ENCODE results near the gene CTBP2.

The CTBP2 gene

DNA sequence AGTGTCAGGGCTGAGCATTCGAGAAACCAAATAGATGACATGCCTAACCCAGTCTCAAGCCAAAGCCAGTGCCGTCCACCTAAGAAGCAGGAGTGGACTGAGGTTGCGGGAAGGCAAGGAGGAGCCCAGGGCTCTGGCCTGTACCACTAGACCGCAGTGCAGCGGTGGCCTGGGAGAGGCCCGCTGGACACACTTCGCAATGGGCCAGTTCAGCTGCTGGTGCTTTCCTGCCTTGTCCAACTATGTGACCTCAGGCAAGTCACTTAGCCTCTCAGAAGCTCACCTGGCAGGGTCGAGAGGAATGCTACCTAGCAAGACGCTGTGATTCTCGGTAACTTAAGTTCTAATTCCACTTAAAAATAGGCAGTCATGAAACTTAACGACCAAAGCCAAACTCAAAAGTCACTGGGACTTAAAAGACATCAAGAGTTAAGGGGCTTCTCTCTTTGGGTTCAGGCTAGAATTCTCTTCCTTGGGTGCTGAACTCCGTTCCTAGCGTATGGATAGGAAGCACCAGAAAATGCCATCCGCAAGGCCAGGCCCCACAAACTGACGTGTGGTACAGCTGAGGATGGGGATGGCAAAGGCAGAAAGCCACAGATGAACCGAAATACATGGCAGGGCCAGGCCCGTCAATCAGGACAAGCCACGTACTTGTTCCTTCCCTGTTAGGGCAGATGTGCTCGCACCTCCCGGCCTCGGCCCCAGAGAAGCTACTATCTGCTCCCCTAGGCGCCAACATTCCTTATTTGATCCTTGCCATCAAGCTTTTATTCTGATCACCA is 34.2 kb downstream of the CTBP2 start:
- DNase-seq (ENCODE audit: low read depth in 2 of 2), result no peak

GRCh38 chr10:125124907-125125306 is 35.5 kb downstream of the CTBP2 start:
- DNase-seq (ENCODE audit: low read depth in 2 of 2), result no peak

DNA sequence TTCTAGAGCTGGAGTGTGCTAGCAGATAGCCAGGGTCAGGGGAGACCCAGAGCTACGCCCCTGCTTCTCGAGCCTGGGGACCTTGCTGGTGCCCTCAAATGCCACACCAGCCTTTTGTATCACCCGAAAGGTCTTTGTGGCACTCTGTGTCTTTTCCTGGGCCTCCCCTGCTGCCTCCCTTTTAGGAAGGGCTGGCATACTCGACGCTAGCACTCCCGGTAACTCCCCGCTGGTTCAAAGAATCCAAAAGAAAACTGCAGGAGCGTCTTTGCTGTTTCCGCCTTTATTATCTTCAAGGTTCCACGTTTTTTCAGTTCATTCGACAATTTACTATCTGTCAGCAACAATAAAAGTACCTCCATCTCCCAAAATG is 36.3 kb downstream of the CTBP2 start:
- no peak for DNase-seq (ENCODE audit: low read depth in 2 of 2)

DNA sequence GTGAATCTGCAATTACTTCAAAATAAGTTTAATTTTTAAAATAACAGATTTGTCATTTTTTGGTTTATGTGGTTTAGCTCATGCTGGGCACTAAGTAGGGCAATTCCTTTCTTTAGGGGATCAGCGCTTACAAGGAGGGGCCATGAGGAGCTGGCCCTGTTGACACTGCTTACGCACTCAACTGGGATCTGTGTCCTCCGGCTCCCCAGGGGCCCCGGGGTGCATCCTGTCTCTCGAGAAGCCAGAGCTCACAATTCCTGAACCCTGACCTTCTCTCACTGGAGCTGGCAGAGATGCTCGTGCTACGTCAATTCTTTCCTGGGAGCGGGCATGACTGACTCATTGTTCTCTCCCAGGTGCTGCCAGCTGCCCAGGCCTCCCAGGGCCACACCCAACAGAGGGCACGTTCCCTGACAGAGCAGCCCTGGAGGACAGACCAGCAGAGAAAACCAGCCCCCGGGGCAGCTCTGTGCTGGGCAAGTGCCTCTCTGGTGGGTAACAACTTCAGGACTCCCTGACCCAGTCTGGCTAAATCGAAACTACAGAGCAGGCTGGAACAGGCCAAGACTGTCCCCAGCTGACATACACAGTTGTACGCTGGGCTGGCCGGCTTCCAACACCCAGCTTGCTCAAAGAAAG is 36.8 kb downstream of the CTBP2 start:
- DNase-seq (ENCODE audit: low read depth in 2 of 2), result no peak

DNA sequence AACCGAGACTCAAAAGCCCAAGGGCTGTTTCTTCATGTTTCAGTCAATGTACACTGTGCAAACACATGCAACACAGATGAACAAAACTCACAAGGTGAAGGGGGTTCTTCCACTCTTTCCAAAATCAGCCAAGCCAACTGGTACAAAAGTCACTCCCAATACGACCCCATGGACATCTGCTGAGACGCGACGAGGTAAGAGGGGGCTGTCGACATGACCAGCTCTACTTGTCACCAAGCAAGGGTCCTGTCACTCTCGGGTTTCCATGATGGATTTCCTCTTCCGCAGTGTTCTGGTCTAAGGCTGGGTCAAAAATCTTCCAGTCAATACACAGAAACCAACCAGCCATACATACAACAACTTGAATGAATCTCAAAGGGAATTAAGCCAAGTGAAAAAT is 37.8 kb downstream of the CTBP2 start:
- DNase-seq (ENCODE audit: low read depth in 2 of 2), result no peak

- no peak for DNase-seq (ENCODE audit: low read depth in 2 of 2)
Observed at GRCh38 chr10:125121003-125121402, 39.4 kb downstream of the CTBP2 start.

GRCh38 chr10:125120053-125120710 is 40.2 kb downstream of the CTBP2 start:
- DNase-seq (ENCODE audit: low read depth in 2 of 2), result no peak

DNA sequence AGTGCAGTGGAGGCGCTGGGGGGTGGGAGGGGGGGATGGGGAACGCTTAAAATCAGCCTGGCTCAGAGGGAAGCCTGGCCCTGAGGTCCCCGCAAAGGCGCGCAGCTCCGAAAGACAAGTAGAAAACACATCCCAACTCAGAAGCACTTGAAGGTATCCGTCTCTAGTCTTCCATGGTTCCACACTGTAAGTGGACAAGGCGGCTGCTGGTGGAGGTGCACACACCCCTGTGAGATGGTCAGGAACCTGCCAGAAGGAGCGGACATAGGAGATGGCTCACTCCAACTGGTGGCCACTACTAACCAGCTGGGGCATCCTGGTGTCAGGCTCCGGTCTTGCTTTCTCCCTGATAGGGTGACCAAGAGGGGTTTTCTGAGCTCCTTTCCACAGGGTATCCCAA is 41.7 kb downstream of the CTBP2 start:
- DNase-seq (ENCODE audit: low read depth in 2 of 2), result no peak

- no peak for DNase-seq (ENCODE audit: low read depth in 2 of 2)
Observed at GRCh38 chr10:125118011-125118611, 42.3 kb downstream of the CTBP2 start.

DNA sequence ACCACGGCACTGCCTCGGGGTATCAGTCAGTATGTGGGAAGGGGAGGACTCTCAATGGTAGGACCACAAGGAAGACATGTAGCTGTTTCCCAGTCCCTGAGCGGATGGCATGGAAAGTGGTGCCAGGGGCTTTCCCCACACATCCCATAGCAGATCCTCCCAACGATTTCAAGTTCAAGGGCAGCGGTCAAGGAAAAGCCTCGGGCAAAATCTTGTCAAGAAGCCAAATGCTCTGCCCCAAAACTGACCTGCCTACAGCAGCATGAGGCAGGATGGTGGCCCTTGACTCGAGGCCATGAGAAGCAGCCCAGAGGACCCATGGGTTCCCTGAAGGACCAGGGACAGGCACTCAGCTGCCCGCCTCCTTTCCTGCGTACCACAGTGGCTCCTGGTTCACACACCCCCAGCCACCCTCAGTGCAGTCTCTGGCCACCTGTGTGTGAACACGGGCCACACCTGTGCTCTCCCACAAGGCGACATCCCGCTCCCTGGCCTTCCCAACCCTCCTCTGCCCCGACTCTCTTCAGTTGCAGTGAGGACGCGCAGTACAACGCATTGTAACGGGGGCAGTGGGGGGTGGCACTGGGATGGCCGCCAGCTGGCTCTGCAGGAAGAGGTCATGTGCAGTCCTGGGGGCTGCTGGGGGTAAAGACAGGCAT is 43.6 kb downstream of the CTBP2 start:
- no peak for DNase-seq (ENCODE audit: low read depth in 2 of 2)

DNA sequence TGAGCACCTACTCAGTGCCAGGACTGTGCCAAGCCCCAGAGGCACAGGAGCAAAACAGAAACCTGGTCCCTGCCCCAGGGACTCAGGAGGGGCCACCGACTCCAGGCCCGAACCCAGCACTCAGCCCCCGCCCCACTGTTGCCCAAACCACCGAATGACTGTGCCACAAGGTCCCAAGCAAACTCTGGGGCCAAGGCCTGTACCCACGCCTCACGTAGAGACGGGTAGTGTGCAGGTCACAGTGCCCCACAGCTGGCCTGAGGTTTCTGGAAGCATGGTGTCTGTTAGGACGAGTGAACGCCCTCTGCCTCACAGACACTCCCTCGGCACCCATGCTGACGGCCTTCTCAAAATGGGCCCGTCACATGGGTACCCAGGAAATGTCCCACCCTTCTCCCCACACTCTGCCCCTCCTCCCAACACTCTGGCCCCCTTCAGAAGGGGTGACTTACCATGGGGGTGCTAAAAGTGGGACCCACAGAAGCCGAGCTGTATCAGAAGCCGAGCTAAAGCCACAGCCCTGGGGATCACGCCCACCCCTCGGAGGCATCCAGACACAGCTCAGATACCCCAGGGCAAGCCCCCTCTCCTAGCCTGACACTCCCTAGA is 44.2 kb downstream of the CTBP2 start:
- DNase-seq (ENCODE audit: low read depth in 2 of 2), result no peak

DNA sequence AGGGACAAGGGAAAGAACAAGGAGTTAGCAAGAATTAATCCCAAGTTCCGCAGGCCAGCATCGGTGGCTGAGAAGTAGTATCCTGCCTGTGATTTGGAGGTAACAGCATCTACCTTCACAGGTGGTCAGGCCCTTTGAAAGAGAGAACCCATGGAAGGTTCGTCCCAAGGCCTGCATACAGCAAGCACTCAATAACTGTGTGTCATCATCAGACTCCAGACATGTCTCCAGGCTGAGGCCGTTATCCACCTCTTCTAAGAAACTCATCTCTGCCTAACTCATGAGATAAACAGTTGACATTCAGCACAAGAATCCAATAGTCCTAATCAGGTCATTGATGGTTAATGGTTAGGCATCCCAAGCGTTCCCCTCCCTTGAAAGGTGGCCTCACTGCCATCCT is 45.0 kb downstream of the CTBP2 start:
- DNase-seq (ENCODE audit: low read depth in 2 of 2), result no peak

- no peak for DNase-seq (ENCODE audit: low read depth in 2 of 2)
Observed at GRCh38 chr10:125114761-125115391, 45.5 kb downstream of the CTBP2 start.

- DNase-seq (ENCODE audit: low read depth in 2 of 2), result no peak
Observed at GRCh38 chr10:125113691-125114371, 46.5 kb downstream of the CTBP2 start.

DNA sequence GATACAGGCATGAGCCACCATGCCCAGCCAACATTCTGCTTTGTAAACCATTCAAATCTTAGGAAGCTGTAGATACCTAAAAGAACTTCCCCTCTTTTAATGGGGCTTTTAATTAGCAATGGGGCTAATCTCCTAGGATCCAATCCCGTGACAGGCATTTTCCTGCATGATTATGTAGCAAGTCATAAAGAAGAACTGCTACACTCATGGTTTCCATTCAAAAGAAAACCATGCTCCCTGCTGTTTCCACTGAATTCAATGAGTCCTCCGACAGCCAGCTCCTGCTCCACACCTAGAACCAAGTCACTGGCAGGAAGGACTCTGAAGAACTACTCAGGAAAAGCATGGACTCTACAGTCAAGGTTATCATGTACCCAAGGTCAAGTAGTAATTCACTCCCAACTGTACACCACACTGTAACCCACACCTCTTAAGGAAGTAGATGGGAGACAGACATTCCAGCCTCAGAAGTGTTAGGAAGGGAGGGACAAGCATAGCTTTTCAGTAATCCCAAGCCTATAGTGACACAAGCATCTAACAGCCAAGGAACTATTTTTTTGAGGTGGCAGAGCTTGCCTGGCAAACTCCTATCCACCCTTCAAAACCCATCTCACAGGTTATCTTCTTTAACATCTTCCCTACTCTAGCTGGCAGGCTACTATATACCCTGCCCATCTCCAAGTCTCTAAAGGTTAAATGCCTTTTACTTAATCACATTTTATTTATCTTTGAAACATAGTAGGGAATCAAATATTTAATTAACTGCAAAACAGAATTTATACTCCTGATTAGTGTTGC is 47.5 kb downstream of the CTBP2 start:
- DNase-seq (ENCODE audit: low read depth in 2 of 2), result no peak

- no peak for DNase-seq (ENCODE audit: low read depth in 2 of 2)
Observed at GRCh38 chr10:125111118-125111727, 49.1 kb downstream of the CTBP2 start.

- no peak for DNase-seq (ENCODE audit: low read depth in 2 of 2)
Observed at GRCh38 chr10:125107965-125108580, 52.3 kb downstream of the CTBP2 start.

GRCh38 chr10:125107166-125107949 is 53.0 kb downstream of the CTBP2 start:
- no peak for DNase-seq (ENCODE audit: low read depth in 2 of 2)

All from stimulated activated CD8-positive, alpha-beta memory T cell treated with anti-CD3 and anti-CD28 coated beads, Interleukin-7, amount 100 ng/mL, for 1 hour (primary cell).